ENCODE measurements around the gene RUNX2. TPM values are rescaled to one million over a fixed set of nuclear protein-coding genes. Genes with fewer than 3 reads are reported as not detected.

RUNX2 gene
- total and polyA plus RNA-seq, 2 of the 8 experiments (the other 6 are each of a cell fraction or from before 2014, with no cell fraction given): 0.26 to 1.2 TPM

DNA sequence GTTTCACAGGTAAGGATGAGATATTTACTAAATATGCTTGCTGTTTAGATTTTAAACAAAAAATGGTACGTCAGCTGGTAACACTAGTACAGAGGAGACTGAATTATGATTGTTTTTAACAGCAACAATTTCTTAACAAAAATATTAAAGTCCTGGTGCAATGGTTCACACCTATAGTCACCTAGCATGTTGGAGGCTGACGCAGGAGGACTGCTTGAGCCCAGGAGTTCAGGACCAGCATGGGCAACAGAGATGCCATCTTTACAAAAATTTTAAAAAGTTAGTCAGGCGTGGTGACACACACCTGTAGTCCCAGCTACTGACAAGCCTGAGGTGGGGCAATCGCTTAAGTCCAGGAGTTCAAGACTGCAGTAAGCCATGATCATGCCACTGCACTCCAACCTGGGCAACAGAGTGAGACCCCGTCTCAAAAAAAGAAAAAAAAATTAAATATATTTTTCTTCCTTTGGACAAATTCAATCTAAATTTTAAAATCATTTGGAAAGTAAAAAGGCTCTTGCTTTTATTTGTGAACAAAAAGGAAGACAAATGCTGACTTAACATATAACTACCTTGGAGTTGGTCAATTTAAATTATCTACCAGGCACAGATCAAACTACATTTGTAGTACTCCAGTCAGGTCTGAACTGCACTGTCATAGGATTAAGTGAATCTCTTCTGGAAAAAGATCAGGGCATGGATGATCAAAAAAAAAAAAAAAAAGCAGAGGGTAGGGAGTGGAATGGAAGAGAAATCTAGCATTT, 38.2 kb upstream of the RUNX2 start:
- H4K20me1 ChIP-seq (replicated peaks in 1 of 2; ENCODE audit: control insufficient read depth in 1 of 2, insufficient read depth in 2 of 2, low read length in 2 of 2): no peaks in the 10 kb centered on the region
- FAIRE-seq: no peak
- CTCF ChIA-PET (ENCODE audit: partially characterized antibody): interaction anchor here (1.6 kb wide), 1 partner anchor 633 kb away, joined by 3 read pairs; no protein-coding TSS in a partner anchor

More for the DNA sequence above, 38.2 kb upstream of the RUNX2 start:
- no peak overlapping the region for H3K14ac ChIP-seq (ENCODE audit: insufficient read length)
- H3K4ac ChIP-seq (replicated peaks; ENCODE audit: insufficient read length, low read depth, low read length): no peak overlapping the region
- TF ChIP-seq HDAC6 (IDR thresholded peaks at IDR 0.05; ENCODE audit: low read depth, low read length) (no peak), RNF2 (IDR thresholded peaks at IDR 0.05; ENCODE audit: borderline replicate concordance, low read depth, low read length, missing control alignments, poor library complexity, severe bottlenecking) (no peak), RBBP5 (IDR thresholded peaks at IDR 0.05; ENCODE audit: borderline replicate concordance, low read depth, low read length) (no peak), SUZ12 (IDR thresholded peaks at IDR 0.05; ENCODE audit: low read length) (no peak)
- H2AK5ac ChIP-seq (ENCODE audit: low read depth, low read length): no peak overlapping the region
- H3K36me3 ChIP-seq (ENCODE audit: control insufficient read depth in 2 of 4, insufficient read depth in 4 of 4, low read length in 3 of 4): no peaks in the 10 kb centered on the region
- no peak overlapping the region for H3K27ac ChIP-seq (ENCODE audit: low read depth, low read length)
- H3K9me3 ChIP-seq (ENCODE audit: insufficient read depth in 2 of 2, low read depth in 1 of 2, low read length in 1 of 2): no peaks in the 10 kb centered on the region
- H3K23ac ChIP-seq (ENCODE audit: insufficient read length): no peak overlapping the region
- no peak overlapping the region for H4K8ac ChIP-seq (ENCODE audit: extremely low read depth, insufficient read depth, low read length)
- H2BK15ac ChIP-seq (ENCODE audit: low read length): no peak overlapping the region
- no peak for DNase-seq (ENCODE audit: low read depth in 1 of 2, low spot score in 2 of 2)
- H3K27me3 ChIP-seq (replicated peaks in 1 of 4; ENCODE audit: control insufficient read depth in 3 of 4, extremely low read depth in 1 of 4, insufficient read depth in 3 of 4, low read length in 3 of 4): no peaks in the 10 kb centered on the region
- no peak overlapping the region for H2BK120ac ChIP-seq (replicated peaks; ENCODE audit: low read depth, low read length)
- no peaks in the 10 kb centered on the region for H3K23me2 ChIP-seq (ENCODE audit: low read depth, low read length)
- no peak overlapping the region for H2BK12ac ChIP-seq (ENCODE audit: low read depth, low read length)
- H2AFZ ChIP-seq (ENCODE audit: low read length): no peak overlapping the region
- WGBS, 2 experiments (ENCODE audit: extremely low coverage in 1 of 2, insufficient coverage in 1 of 2, insufficient read length in 1 of 2, insufficient replicate concordance in 2 of 2, low coverage in 1 of 2, low lambda C conversion rate in 2 of 2, missing lambda C conversion rate in 1 of 2): 90% methylated on average over 5 of the region's 5 CpGs; no CpG with 5 or more reads in 1 of the 2 experiments
- no peak overlapping the region for H4K91ac ChIP-seq (replicated peaks; ENCODE audit: insufficient read length, low read length)
- H3K9ac ChIP-seq (replicated peaks in 1 of 4; ENCODE audit: extremely low read depth in 1 of 4, low read depth in 3 of 4, low read length in 3 of 4): no peak overlapping the region
- no peaks in the 10 kb centered on the region for H3K79me2 ChIP-seq (ENCODE audit: control insufficient read depth in 1 of 2, insufficient read depth in 2 of 2, low read length in 2 of 2)
- H4K5ac ChIP-seq (ENCODE audit: insufficient read length, low read depth, low read length): no peak overlapping the region
- no peak overlapping the region for H3K4me3 ChIP-seq (ENCODE audit: extremely low read depth in 1 of 4, insufficient read depth in 2 of 4, low read depth in 3 of 4, low read length in 4 of 4)
- H3K18ac ChIP-seq (ENCODE audit: extremely low read depth, low read length): no peak overlapping the region
- H3K56ac ChIP-seq (replicated peaks; ENCODE audit: insufficient read length, low read depth, low read length): no peak overlapping the region
- H2BK20ac ChIP-seq (ENCODE audit: low read length): no peak overlapping the region
- POLR2A ChIA-PET (ENCODE audit: partially characterized antibody): no interaction called here
- no peak overlapping the region for H2BK5ac ChIP-seq (ENCODE audit: low read depth, low read length)
- H3K4me2 ChIP-seq (ENCODE audit: insufficient read depth in 1 of 2, low read depth in 2 of 2, low read length in 2 of 2): no peak overlapping the region
- no peaks in the 10 kb centered on the region for H3K79me1 ChIP-seq (ENCODE audit: low read depth, low read length)
- H3K4me1 ChIP-seq (replicated peaks in 1 of 4; ENCODE audit: control insufficient read depth in 3 of 4, insufficient read depth in 4 of 4, low read length in 3 of 4): no peaks in the 10 kb centered on the region

All from H1 (cell line).